DMS 273 (cell line): ENCODE measurements around the gene NSD2.
"Not testable (repeated sequence)": the region's sequence is repeated elsewhere in the genome, so short reads cannot be mapped to it uniquely, and the experiment has no call there.

ENCODE experiments used
- DNase-seq: peaks from one replicate; lab custom pipeline; 2025; ENCODE audit not compliant: unreplicated experiment; lab: John Stamatoyannopoulos, UW

NSD2 gene

DNA sequence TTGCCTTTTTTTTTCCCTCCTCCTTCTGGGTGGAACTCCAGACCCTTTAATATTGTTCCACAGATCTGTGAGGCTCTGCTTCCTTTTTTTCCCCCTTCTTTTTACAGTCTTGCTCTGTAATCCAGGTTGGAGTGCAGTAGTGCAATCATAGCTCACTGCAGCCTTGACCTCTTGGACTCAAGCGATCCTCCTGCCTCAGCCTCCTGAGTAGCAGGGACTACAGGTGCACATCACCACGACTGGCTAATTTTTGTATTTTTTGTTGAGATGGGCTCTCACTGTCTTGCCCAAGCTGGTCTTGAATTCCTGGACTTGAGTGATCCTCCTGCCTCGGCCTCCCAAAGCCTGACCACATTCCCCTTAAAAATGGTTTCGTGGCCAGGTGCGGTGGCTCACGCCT lies 26.8 kb downstream of the NSD2 start:
- no peak for DNase-seq

DNA sequence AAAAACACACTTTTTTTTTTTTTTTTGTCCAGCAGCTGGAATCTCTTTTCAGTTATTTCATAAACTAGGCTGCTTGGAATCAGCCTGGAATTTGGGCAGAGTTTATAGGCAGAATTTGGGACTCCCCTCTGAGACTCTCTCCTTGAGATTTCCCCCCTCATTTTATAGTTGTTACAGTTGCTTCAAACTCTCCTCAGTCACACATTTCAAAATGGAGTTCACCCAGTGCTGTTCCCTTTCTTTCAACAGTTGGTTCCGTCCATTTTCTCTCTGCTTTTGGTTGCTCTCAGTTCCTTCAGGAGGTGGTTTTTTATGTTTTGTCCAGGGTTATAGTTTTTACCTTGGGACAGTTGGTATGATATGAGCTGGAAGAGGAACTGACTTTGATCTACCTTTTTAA lies 27.5 kb downstream of the NSD2 start:
- peak; percentile 33 for DNase-seq

DNA sequence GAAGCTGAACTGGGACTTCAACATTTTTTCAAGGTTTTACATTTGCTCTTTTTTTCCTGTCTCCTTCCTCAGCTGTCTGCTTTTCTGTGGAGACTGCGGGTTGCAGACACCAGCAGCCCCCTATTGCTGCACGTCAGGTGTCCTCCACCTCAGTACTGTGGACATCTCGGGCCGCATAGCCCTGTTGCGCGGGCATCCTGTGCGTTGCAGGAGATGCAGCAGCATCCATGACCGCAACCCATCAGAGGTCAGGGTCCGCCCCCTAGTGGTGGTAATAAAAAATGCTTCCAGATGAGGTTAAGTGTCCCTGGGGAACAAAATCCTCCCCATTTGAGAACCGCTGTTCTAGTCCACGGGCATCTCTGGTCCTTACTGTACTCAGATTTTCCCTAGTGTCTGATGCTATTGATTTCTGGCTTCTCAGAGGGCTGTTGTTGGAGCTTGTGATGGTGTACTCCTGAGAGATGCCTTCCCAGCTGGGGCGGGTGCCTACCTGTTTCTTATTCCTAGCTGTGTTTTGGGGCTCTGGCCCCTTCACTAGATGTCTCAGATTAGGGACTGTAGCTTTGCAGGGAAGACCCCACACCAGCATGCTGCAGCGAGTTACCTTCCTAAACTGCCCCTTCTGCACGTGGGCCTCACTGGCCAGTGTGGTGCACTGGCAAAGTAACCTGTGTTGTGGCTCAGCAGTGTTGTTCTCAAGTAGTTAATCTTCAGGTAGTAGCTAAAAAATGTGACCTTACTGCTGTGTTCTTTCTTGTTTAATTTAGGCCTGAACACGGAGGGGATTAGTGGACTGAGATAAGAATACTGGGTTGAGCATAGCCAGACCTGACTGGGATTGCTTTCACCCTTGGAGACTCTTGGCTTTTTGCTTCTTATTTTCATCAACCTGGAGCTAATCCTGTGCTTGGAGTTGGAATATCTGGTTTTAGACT lies 28.2 kb downstream of the NSD2 start:
- DNase-seq: peak; percentile 80

DNA sequence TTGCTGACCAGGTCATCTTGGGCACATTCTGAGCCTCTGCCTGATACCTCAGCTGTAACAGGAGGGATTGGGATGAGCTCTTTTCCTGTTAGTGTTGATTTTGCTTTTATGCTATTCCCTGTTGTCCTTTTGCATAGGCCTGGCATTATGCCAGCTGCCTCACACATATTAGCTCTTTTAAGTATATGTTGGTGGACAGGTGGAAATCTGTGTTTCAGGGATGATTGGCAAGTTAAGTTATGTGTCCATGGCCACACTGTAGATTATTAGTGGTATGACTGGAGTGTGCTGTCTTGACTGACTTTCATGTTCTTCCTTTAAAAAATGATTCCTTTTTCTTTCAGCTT lies 28.9 kb downstream of the NSD2 start:
- no peak for DNase-seq

DNA sequence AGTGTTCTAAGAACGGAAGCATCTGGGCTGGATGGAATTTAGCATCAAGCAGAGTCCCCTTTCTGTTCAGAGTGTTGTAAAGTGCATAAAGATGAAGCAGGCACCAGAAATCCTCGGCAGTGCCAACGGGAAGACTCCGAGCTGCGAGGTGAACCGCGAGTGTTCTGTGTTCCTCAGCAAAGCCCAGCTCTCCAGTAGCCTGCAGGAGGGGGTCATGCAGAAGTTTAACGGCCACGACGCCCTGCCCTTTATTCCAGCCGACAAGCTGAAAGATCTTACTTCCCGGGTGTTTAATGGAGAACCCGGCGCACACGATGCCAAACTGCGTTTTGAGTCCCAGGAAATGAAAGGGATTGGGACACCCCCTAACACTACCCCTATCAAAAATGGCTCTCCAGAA lies 29.4 kb downstream of the NSD2 start:
- no peak for DNase-seq

DNA sequence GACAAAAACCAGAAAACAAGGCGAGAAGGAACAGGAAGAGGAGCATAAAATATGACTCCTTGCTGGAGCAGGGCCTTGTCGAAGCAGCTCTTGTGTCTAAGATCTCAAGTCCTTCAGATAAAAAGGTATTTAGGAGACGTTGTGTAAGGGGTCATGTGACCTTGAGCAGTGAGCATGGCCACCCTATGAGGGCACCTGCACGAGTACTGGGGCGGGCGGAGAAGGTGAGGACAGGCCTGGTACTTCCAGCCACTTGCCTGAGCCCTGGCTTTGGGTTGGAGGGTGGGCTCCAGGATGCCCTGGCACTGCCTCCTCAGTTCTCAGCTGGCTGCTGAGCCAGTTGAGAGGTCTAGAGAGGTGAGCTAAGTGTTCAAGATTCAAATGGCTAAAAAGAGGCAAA lies 29.9 kb downstream of the NSD2 start:
- no peak for DNase-seq

DNA sequence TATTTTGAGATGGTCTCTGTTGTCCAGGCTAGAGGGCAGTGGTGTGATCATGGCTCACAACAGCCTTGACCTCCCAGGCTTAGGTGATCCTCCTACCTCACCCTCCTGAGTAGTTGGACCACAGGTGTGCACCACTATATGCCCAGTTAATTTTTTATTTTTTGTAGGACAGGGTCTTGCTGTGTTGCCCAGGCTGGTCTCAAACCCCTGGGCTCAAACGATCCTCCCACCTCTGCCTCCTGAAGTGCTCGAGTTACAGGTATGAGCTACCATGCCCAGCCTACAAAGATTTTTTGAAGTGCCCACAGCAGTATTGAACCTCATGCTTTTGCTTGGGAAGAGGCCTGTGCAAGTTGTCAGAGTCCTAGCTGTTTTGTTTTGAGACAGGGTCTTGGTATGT lies 31.1 kb downstream of the NSD2 start:
- no peak for DNase-seq

DNA sequence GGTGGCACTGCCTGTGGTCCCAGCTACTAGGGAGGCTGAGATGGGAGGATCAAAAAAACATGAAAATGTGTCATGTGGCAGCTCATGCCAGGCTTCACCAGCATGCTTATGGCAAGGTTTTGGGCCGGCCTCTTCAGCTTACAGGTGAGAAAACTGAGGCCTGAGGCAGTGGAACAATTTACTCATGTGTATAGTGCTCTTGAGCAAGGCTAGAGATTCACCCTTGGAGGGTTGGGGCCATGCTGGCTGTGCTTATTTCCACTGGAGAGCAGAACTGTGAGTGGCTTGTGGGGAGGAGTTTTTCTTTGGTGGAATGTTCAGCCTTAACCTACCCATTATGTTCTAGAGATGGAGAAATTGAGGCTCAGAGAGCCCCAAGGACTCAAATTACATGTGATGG lies 31.8 kb downstream of the NSD2 start:
- DNase-seq: no peak

DNA sequence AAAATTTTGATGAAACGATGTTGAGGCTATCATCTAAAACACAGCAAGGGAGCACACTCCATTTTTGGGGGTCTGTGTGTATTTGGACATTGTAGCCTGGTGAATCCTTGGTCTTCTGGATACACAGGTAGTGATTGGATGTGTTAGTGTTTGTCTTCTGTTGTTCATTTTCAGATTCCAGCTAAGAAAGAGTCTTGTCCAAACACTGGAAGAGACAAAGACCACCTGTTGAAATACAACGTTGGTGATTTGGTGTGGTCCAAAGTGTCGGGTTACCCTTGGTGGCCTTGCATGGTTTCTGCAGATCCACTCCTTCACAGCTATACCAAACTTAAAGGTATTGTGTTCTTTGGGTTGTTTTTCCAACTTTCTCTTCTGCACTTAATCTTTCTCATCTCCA lies 32.8 kb downstream of the NSD2 start:
- DNase-seq: no peak

DNA sequence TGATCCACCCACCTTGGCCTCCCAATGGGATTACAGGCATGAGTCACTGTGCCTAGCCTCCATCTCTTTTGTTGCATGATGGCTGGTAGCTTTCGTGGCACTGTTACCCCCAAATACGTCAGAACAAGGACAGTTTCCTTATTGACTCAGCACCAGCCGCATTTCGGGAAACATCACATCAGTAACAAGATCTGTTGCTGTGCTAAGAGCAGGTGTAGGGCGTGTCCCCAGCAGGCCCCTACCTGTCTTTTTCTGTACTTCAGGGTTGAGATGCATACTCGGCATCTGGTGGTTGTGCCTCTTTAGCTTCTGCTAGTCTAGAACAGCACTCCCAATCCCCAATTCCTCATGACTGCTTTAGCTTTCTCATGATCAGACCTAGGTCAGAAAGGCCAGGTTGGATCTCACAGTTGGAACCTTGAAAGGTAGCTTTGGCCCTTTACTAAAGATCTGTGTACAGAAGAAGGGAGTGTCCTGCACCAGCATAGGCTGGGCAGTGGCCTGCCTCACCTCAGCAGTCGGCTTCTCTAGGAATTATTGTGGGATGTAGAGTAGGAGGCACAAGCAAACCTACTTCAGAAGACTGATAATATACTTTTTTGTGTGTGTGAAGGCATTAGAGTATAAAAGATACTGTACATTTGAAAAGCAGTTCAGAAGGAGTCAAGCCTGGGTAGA lies 36.8 kb downstream of the NSD2 start:
- DNase-seq: no peak

DNA sequence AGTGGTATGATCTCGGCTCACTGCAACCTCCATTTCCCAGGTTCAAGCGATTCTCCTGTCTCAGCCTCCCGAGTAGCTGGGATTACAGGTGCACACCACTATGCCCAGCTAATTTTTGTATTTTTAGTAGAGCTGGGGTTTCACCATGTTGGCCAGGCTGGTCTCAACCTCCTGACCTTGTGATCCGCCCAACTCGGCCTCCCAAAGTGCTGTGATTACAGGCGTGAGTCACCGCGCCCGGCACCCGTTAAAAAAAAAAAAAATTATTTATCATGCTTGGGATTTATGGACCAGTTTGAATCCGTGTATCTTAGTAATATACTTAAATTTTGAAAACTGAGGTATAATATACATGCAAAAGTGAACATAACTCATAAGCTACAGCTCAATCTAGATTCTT lies 38.5 kb downstream of the NSD2 start:
- DNase-seq: not testable (repeated sequence)

DNA sequence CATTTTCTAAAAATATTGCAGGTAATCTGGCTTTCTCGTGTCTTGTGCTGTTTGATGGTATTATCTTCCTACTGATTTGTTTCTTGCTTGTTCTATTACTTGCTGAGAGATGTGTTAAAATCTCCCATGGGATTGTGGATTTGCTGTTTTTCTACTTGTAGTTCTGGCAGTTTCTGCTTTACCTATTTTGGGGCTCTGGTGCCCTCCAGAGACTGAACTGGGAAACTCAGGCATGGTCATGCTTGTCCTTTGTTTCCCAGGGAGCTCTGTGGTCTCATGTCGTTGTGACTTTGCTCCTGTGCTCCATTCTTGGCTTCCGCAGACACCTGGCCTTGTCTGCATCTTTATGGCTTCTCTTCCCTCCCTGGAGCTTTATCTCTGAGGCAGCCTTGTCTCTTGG lies 39.5 kb downstream of the NSD2 start:
- DNase-seq: peak; percentile 54

DNA sequence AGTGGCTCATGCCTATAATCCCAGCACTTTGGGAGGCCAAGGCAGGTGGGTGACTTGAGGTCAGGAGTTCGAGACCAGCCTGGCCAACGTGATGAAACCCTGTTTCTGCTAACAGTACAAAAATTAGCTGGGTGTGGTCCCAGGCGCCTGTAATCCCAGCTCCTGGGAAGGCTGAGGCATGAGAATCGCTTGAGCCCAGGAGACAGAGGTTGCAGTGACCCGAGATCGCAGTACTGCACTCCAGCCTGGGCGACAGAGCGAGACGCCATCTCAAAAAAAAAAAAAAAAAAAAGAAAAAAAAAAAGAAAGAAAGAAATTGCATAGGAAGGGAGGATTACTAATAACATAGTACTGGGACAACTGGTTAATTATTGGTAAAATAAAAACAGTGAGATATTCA lies 40.1 kb downstream of the NSD2 start:
- not testable (repeated sequence) for DNase-seq

DNA sequence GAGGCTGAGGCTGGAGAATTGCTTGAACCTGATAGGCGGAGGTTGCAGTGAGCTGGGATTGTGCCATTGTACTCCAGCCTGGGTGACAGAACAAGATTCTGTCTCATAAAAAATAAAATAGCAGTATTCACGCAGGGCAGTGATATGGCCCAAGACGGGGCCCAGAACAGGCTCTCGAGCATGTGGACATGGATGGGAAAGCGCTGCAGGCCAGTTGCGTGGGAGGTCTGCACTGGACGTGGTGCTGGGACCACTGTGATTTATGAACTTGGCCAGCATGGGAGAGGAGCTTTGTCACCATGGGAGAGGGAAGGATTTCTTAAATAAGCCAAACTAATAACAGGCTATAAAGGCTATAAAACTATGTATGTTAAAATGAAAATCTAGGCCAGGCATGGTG lies 51.6 kb downstream of the NSD2 start:
- no peak for DNase-seq

DNA sequence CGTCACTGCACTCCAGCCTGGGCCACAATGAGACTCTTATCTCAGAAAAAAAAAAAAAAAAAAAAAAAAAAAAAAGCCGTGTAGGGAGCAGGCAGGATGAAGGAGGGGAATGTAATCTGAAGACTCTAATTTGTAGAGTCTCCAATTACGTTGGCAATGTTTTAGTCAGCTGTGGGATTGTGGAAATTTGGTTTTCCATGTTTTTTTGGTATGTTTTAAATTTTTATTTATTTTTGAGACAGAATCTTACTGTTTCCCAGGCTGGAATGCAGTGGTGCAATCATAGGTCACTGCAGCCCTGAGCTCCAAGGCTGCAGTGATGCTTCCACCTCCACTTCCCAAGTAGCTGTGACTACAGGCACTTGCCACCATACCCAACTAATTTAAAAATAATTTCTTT lies 56.5 kb downstream of the NSD2 start:
- no peak for DNase-seq

DNA sequence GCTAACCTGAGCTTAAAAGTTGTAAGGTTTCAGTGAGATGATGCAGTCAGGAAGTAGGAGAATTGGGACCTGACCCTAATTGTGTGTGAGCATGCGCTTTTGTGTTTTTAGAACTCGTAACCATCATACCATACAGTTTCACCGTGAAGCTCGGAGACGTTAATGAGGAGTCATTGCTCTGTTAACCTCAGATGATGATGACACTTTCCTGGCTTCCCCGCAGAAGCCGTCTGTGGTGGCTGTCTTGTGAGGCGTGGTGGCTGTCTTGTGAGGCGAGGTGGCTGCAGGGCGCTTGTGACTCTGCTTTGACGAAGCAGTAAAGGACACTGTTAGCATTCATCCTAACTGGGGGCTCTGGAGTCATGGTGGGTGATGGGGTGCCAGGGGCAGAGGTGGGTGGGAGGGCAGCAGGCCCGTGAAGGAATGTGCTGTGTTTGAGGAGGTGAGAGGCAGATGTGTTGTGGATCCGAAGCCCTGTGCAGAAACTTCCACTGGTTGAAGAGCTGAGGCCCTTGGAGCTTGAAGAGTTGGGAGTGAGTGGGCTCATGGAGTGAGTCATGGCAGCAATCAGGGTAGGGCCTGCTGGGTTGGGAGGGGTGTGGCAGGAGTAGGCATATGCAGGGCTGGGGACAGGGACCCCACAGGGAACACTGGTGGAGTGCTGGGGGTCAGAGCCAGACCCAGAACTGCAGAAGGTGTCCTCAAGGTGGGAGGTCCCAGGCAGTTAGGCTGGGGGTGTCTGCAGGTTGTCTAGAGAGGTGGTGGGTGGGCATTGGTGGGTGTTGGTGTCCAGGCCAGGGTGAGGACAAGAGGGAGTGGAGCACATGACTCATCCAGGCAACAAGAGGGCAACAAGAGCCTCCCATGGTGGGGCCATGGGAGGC lies 57.4 kb downstream of the NSD2 start:
- no peak for DNase-seq

DNA sequence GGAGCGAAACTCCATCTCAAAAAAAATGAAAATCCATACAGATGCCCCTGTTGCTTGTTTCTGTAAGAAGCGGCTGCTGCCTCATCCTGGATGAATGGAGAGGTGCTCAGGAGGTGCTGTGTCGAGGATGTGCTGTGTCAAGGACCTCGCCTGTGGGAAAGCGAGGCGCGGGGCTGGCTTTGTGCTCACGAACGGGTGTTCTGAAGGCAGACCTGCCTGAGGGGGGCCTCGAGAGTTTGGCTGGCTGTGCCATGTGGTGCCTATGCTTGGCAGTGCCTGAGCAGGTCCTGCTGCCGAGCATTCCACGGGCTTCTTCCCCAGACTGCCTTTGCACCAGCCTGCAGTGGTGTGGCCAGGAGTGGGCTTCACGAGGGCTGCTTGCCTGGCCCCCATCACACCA lies 61.5 kb downstream of the NSD2 start:
- no peak for DNase-seq

DNA sequence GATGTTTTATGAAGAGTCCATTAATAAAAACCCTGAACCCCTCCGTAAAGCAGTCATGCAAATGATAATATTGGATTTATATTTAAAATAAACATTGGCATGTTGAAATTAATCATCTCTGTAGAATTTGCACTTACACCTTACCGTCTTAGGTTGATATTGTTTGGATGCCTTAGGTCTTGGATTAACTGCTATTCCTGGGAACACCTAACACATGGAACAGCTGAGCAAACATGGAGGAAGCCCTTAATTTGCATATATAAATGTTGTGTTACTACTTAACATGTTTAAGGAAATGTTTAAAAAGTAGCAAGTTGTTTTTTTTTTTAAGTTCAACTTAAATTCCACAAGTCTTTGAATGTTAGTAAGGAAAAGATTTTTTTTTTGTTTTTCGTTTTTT lies 62.5 kb downstream of the NSD2 start:
- DNase-seq: no peak

DNA sequence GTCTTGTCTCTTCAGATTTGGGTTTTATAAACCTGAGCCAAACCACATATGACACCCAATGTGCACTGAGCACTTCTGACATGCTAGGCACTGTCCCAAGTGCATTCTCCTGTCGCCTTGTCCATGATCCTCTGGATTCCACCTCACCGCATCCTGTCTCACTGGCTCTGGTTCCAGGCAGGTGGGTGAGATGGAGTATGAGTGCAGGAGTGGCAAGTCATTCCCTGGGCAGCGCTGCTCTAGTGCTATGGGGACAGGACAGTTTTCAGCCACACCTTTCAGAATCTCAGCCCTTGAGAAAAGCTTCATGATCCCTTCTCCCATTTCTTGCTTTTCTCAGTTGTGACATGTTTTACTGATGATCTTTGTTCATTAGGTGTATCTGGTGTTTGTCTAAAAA lies 66.4 kb downstream of the NSD2 start:
- no peak for DNase-seq

DNA sequence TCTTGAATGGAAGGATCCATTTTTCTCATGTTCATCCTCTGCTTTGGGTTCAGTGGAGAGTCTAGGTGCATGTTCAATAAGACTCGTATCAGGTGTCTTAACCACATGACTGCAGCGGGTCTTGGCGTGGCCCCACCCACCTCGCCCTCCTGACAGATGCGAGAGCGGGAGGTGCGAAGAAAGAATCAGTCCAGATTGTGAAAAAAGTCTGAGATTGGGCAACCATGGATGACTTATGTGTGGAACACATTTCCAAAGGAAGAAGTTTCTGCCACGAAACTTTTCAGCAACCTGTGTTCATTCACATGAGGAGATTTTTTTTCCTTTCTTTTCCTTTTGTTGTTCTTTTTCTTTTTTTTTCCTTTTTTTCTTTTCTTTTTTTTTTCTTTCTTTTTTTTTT lies 66.8 kb downstream of the NSD2 start:
- no peak for DNase-seq

DNA sequence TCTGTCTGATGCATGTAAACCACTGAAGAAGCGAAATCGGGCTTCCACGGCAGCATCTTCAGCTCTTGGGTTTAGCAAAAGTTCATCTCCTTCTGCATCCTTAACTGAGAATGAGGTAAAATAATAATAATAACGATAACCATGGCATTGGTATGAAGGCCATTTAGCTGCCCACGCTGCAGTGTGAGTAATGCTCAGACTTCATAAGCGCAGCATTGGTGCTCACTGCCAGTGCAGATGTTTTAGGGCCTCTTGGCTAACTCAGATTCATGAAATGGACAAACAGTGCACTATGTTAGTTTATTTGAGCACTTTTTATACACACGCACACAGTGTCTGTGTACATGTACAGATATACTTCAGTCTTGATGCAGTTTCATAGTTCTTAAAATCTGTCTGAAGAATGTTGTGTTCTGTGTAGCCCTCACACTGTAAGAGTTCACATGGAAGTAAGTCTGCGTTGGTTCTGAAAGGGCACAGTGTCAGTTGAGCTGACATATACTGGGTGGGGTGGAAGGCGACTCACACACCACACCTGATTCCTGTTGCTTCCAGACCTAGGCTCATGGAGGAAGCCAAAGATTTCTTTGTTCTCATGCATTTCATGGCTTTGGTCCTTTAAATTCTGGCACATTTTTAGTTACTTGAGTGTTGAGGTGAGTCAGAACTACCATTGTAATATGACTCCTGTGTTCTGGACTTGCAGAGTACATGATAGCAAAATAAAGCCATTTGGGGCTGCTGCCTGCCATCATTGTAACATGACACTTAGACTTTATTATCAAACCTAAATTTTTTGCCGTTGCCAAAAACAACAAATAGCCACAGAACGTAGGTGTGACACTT lies 68.7 kb downstream of the NSD2 start:
- peak; percentile 26 for DNase-seq
